COLO668 (cell line): Measurements from ENCODE around the gene RNH1.

Source experiments
- DNase-seq: peaks from one replicate; lab custom pipeline; 2025; ENCODE audit not compliant: unreplicated experiment; lab: John Stamatoyannopoulos, UW

RNH1 gene

DNA sequence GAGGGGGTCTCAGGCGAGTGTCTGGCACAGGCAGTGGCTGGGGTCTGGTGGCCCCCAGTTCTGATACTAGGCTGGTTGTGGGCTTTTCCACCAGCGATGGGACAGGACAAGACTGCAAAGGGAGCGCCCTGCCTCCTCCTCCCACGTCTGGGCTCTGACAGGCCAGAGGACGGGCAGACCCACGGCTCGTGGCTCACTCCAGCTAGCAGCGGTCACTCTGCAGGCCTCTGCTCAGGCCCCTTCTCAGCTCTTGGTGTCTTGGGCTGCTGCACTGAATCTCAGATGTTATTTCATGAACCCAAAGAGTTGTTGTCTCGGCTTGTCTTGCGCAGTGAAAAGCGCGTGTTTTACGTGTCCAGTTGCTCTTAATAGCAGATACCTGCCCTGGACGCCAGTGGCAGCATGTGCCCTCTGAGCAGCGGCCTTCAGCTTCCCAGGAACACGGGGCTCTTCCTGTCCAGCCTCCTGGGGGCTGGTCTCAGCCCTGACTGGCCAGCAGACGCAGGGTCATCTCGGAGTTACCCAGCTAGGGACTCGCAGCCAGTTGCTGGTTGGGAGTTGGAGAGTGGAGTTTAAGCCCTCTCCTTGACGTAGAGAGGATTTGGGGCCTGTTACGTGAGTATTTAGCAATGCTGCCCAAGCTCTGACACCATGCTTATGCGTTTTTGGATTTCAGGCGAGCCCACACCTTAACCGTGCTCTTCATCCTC is 47.4 kb downstream of the RNH1 start:
- no peak for DNase-seq

DNA sequence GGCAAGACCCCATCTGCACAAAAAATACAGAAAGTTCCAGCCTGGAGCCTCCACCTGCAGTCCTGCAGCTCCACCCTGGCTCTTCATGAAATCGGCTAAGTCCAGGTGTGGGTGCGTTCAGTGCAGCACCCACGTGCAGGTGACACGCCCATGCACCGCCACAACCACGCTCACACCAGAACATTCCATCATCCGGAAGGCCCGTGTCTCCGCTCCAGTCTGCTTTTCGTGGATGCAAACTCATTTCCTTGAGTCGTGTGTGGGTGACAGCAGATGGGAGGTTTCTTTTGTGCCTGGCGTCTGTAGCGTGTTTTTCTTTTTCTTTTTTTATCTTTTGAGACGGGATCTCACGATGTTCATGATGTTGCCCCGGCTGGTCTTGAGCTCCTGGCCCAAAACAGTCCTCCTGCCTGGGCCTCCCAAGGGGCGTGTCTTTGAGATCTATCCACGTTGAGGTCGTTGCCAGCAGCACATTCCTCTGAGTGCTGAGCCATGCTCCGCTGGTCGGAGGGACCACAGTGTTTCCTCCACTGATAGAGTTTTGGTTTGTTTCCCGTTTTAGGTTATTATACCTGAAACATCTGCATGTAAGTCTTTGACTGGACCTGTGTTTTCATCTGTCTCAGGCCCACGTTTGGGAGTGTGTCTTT is 49.8 kb downstream of the RNH1 start:
- DNase-seq = no peak

DNA sequence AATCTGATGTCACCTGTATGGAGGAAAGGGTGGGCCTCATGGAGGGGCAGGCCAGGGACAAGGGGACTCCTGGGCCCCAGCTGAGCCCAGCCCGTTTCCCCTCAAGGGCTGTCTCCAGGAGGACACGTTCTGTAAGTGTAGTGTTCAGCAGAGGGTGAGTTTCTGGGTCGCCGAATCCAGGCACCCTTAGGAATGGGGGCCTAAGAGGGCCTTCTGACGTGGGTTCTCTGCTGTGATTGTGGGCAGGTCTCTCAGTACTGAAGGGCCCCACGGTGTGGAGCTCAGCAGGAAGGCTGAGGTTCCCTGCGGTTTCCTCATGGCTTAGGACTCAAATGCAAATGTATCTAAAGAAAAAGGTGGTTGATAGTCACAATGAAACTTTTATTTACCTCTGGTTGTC is 50.5 kb downstream of the RNH1 start:
- DNase-seq = no peak

DNA sequence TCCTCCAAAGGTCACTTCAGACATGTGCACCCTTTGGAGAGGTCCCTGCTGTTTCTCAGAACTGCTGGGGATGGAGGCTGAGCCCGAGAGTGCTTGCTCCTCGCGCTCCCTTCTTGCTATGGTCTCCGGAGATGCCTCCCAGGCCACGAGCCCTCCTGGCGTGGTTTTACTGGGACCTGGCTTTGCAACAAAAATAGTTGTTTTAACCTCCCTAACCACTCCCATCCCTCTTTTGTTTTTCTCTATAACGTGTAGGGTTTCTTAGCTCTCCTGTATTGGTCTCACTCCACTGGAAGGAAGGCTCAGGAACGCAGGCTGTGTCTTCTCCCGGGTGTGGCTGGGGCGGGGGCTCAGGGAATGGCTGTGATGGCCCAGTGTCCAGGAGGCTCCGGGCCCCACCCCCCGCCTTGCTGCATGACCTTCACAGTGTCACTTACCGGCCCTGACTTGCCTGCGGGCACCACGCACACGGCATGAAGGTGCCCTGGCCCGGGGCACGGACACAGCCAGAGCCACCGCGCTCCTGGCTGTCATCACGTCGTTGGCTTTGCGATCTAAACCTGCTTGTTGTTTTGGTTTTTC is 51.4 kb downstream of the RNH1 start:
- DNase-seq = no peak

DNA sequence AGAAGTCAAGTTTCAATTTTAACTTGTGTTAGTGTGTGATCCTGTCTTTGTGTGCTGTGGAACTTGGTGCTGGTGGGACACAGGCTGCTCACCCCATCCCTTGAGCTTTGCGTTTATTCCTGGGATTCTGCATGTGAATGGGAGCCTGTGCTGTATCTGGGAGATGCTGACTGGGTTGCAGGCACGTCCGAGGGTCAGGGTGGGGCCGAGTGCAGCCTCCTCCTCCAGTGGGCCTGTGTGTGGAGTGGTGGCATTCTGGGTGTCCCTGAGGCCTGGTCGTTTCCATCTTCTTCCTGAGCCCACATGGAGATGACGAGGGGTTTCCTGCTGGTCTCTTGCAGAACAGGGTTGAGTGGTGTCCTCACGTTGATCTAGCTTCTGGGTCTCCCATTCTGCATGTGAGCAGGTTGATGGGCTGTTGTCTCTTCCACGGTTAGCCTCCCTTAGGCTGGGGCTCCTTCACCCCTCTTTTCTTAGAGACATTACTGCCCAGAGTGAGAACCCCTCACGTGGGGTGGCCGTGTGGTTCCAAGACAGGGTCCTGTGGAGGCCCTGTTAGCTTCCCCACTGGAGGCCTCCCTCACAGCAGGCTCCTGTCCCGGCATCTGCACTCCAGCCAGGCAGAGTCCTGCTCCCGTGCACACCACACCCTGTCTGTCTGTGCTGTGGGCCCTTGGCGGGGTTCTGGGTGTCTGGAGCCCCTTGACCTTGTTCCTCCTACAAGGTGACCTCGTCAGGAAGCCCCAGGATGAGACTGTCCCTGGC is 52.1 kb downstream of the RNH1 start:
- DNase-seq = no peak

DNA sequence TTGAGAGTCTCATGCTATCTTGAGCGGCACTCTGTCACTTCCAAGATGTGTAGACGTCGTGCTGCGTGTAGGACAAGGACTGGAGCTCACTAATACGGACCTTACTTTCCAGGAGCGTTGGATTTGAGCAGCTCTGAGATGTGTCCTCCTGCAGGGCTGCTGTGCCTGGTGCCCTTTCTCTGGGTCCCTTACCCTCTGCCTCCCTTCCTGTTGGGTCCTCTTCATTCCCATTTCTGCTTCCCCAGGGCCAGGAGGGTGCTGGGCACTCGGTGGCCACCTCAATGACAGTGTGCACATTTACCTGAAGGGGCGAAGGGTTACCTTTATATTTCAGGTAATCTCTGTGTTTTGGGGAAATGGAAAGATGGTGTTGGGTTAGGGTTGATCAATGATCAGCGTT is 53.0 kb downstream of the RNH1 start:
- no peak for DNase-seq

DNA sequence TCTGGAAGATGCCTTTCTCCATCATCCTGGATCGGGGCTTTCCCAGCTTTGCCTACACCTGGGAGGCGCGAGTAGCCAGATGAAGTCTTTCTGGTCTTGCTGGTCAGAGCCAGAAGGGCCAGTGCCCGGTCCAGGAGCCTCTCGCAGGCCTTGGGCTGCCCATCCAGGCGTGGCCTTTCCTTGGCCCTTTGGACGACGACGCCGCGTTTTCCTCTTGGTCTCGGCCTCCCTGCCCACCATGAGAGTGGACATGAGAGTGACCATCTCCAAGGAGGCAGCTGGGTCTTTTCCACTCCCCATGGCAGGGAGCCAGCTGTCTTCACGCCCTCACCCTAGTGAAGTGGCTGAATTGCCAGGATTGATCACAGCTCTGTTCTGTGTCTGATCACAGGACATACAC is 53.5 kb downstream of the RNH1 start:
- no peak for DNase-seq

DNA sequence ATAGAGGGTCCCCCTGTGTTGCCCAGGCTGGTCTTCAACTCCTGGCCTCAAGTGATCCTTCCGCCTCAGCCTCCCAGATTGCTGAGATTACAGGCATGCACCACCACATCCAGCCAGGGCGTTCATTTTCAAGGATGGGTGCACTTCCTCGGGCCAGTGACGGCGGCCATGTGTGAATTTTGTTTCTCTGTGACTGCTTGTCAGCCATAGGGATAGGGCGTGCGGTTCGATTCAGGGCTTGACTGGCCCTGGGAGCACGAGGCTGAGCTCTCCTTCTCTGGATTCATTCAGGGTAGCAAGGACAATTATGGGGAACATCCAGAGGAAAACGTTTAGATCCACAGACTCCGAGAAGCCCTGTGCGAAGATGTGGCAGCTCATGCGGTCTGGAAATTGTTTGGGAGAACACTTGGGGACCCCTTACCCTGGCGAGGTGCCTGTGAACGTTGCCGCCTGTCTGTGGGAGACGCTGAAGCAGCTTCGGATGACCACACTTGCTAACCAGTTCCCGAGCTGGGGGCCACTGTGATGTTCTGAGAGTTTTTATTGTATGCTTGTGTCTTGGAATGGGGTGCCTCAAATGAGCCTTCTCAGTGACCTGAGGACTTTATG is 54.0 kb downstream of the RNH1 start:
- DNase-seq = no peak

DNA sequence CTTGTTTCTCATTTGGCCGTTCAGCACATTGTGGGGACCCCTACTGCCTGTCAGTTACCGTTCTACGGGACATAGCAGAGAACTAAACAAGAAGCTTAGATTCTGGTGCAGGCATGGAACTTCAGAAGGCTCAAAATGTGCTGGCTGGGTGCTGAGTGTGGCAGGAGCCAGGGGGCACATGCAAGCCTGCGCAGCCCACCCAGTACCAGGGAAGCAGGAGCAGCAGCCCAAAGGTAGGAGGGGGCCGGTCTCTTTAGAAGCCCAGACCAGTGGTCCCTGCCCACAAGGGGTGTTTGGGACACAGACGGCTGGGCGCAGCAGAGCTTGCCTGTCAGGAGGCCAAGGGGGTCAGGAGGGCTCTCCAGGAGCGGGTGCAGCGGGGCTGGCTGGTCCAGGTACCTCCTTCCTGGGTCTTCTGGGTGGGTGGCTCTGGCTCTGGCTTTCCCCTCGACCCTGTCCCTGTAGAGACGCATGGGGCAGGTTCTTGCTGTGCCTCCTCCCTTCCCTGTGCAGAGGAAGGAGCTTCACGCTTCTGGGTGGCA is 54.8 kb downstream of the RNH1 start:
- no peak for DNase-seq

DNA sequence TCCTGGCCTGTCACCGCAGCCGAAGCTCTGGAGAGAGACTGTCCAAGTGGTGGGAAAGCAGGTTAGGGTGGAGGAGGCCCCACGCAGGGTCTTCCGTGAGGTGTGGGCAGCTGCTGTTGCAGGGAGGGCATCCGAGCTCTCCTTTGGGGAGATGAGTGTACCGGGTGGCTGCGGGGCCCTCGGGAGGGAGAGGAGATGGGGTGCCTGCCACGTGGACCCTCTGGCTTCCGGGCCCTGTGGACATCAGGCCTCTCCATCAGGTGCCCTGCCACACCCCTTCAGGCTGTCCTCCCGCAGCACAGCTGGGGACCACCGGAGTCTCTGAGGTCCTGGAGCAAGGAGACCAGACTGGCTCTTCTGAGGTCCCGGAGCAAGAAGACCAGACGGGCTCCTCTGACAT is 55.3 kb downstream of the RNH1 start:
- DNase-seq = no peak

DNA sequence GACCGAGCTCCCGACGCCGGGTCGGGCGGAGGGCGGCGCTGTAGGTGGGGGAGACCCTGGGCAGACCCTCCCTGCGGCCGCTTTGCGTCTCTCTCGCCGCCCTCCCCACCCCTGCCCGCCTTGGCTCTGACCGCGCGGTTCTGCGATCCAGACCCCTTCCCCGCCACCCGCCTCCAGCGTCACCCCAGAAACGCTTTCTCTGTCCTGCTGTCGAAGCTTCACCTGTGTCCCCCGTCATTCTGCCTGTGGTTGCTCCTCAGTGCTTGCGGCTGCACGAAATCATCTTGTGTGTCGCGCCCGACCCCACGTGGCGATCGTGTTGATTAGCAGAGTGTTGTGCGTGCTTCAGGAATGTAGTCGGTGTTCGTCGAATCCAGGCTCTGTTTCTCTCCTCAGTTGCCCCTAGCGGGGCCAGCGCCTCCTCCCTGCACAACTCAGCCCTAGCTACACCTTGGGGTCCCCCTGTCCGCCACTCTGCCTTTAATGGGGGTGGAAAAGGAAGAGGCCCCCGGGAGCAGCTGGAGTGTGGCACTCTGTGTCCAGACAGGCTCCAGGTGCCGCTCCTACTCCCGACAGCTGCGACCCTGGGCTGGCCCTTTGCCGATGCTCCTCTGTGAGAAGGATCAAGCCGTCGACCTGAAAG is 56.1 kb downstream of the RNH1 start:
- peak; percentile 55 for DNase-seq

DNA sequence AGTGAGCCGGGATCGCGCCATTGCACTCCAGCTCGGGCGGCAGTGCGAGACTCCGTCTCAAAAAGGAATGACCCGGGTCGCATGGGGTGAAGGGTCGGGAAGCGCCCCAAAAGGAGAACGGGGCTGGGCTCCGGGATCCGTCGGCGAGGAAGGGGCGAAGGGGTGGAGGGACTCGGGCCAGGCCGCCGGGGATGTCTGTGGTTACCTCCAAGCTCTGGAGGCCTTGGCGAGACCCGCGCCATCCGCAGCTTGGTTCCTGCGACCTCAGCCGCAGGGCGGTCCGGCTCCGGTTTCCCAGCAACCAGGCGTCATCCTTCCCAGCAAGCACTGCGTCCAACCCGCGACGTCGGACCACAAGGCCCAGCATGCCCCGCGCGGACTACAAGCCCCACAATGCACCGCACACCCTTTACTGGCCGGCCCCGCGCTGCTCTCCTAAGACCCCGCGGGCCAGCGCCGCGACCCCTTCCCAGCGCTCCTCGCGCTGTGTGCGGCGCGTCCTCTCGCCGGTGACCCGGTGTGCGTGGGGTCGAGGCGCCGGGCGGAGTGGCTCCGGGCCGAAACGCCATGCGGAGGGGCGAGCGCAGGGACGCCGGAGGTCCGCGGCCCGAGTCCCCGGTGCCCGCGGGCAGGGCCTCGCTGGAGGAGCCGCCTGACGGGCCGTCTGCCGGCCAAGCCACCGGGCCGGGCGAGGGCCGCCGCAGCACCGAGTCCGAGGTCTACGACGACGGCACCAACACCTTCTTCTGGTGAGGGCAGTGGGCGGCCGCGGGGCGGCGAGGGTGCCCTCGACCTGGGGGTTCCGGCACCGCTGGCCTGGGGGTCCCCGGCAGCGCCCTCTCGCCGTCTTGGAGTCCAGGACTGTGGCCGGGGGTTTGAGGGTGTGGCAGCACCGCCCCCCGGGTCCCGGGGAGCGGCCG is 56.9 kb downstream of the RNH1 start, which contains the start of gene PTDSS2:
Gene PTDSS2 (plus strand): TSS at position 391 of the 920 bp plus-strand sequence. CDS start 177 bp downstream, at position 568.
- peak; percentile 83 for DNase-seq

DNA sequence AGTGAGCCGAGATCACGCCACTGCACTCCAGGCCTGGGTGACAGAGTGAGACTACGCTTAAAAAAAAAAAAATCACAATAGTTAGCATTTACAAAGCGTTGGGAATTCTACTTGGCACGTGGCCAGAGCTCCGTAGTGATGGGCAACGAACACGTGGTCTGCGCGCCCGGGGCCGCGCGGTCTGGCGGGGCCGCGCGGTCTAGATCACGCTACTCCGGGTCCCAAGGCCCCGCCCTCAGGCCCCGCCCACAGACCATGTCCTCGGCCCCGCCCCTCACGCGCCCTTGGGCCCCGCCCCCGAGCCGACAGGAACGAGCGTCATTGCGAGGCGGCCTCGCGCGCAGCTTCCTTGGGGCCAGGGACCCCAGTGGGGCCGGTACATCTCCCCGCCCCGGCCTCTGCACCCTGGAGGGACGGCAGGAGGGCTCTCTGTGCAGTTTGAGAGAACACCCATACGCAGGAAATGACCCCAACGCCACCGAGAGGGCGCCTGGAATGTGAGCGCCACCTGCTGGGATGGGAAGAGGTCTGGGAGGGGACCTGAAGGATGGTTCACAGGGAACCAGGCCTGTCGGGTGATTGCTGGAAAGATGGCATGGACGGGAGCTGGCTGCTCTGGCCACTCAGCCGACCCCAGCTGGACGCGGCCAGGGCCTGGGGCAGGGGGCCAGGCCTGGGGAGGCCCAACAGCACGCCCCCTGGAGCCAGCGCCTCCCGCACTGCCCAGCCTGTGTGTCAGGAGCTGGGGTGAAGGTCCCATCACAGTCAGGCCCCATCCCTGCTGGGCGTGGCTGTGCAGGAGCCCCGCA is 58.9 kb downstream of the RNH1 start:
- DNase-seq = peak; percentile 90

DNA sequence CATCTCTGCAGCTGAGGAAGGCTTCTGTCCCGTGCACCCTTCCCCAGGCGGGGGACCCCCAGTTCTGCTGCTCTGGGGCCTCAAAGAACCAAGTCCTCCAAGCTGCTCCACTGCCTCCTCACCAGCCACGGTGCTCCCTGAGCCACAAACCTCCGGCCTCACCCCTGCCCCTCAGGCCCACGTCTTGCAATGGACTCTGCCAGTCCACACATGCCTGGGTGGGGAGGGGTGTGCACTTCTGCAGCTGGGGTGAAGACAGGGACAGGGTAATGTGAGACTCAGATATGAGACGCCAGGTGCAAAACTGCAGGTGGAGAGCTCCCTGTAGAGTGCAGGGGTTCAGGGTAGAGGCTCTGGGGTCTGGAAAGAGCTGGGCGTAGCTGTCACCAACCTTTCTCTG is 60.2 kb downstream of the RNH1 start:
- peak; percentile 62 for DNase-seq

DNA sequence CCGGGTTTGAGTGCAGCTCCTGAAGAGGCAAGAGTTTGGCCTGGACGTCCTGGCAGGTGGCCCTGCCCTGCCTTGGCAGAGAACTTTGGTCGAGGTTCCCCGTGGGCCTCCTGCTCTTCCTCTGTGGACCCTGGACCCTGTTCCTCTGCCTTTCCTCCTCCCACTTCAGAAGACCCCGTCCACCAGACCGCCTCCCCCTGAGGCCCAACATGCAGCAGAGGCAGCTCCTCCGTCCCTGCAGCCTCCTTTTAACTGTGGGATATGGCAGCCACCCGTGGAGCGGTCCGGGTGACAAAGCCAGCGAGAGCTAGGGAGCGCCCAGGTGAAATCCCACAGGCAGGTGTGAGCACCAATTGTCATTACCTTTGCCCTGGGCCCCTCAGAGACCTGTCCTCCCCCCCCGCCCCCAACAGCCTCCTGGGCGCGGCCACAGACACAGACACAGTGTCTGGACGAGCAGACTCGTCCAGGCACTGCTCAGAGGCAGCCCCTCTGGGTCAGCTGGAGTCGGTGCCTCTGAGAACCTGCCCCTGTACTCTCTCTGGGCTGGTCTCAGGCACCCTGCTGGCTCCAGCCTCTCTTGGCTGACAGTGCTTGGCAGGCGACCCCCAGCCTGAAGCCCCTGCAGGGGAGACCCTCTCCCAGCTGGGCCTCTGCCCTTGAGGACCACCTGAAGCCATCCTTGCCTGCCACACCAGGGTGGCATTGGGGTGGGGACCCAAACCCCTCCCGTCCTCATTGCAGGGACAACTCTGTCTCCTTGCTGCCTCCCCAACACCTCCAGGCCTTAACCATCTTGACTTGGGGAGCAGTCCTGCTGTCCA is 61.1 kb downstream of the RNH1 start:
- DNase-seq = peak; percentile 63
